ENCODE results near the gene TARS2.
A peak's percentile ranks its signal among the peaks of the same experiment; 100 is the strongest.

TARS2 gene

DNA sequence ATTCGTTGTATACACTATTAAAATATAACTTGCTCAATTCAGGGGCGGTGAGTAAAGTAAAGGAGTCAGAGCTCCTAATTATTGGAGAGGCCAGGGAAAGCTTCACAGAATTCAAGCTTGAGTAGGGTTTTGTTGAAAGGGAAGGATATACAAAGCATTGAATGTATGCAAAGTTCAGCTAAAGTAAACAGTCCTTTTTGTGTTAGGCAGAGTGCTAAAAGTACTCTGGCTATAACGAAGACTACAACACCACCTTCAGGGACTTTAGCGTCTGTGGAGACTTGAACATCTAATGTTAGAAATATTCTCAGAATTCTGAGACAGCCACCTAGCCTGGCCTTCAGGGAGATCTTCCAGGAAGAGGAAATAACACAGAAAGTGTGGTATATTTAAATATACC, 29.4 kb downstream of the TARS2 start:
- peak overlapping the region in 1 of 2 donors; percentile 74 for H3K27ac ChIP-seq
- H3K27me3 ChIP-seq = no peaks in the 10 kb centered on the region
- intact Hi-C loops (cut with DNase I; ENCODE audit: low total_unique reads) = no loop called here
- peaks cover 5 to 19% (median 10%) of the 10 kb centered on the region in 4 donors for H3K4me1 ChIP-seq
- H3K4me3 ChIP-seq = peak overlapping the region in 1 of 2 donors; percentile 61
- DNase-seq = no peak
- no peaks in the 10 kb centered on the region for H3K9me3 ChIP-seq
- TF ChIP-seq, protein P1, sequence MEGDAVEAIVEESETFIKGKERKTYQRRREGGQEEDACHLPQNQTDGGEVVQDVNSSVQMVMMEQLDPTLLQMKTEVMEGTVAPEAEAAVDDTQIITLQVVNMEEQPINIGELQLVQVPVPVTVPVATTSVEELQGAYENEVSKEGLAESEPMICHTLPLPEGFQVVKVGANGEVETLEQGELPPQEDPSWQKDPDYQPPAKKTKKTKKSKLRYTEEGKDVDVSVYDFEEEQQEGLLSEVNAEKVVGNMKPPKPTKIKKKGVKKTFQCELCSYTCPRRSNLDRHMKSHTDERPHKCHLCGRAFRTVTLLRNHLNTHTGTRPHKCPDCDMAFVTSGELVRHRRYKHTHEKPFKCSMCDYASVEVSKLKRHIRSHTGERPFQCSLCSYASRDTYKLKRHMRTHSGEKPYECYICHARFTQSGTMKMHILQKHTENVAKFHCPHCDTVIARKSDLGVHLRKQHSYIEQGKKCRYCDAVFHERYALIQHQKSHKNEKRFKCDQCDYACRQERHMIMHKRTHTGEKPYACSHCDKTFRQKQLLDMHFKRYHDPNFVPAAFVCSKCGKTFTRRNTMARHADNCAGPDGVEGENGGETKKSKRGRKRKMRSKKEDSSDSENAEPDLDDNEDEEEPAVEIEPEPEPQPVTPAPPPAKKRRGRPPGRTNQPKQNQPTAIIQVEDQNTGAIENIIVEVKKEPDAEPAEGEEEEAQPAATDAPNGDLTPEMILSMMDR (IDR thresholded peaks at IDR 0.05) = no peak
- H3K36me3 ChIP-seq = peaks cover 0 to 12% (median 8%) of the 10 kb centered on the region in 3 donors

DNA sequence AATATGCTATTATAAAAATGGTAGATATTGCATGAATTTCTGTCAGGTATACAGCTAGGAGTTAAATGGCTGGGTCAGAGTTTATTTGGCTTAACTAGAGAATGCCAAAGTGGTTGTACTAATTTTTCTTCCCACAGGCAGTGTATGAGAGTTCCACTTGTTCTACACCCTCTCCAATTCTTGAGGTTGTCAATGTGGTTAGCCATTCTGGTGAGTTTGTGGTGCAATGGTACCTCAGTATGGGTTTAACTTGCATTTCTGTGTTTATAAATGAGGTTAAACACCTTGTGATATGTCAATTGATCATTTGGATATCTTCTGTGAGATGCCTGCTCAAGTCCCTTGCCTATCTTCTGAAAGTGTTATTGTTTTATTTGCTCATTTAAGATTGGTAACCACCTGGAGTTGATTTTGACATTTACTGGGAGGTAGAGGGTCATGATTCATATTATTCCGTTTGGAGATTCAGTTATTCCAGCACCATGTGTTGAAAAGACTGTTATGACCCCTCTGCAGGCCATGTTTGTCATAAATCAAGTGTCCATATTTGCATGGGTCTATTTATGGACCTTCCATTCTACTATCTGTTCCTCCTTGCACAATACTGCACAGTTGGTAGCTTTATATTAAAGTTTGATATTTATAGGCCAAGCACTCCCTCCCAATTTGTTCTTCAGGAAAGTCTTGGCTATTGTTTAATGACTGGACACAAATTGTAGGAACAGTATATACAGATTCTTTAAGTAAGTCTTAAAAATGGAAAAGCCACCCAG, 34.2 kb downstream of the TARS2 start:
- Histone ChIP-seq H3K9me3 (no peaks in the 10 kb centered on the region), H3K4me3 (no peak overlapping the region), H3K27me3 (no peaks in the 10 kb centered on the region), H3K36me3 (no peaks in the 10 kb centered on the region), H3K4me1 (peaks cover 0 to 5% (median 2%) of the 10 kb centered on the region in 4 donors), H3K27ac (no peak overlapping the region)
- intact Hi-C loops (cut with DNase I; ENCODE audit: low total_unique reads) = no loop called here
- DNase-seq = no peak
- TF ChIP-seq, protein P1 (IDR thresholded peaks at IDR 0.05) = no peak

DNA sequence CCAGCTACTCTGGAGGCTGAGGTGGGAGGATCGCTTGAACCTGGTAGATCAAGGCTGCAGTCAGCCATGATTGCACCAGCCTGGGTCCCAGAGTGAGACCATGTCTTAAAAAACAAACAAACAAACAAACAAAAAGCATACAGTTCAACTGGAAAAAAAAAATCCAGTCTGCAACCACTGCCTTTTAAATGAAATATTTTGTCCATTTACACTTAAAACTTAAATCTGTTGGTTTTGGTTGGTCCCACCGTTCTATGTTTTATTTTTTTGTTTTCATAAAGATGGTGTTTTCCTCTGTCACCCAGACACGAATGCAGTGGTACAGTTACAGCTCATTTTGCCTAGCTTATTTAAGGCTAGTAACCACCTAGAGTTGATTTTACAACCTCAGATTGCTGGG, 38.1 kb downstream of the TARS2 start:
- TF ChIP-seq, protein P1 (IDR thresholded peaks at IDR 0.05) = no peak
- H3K9me3 ChIP-seq = no peaks in the 10 kb centered on the region
- no peak overlapping the region for H3K27ac ChIP-seq
- intact Hi-C loops (cut with DNase I; ENCODE audit: low total_unique reads) = no loop called here
- H3K36me3 ChIP-seq = no peaks in the 10 kb centered on the region
- H3K27me3 ChIP-seq = no peaks in the 10 kb centered on the region
- DNase-seq = no peak
- peaks cover 0 to 5% (median 0%) of the 10 kb centered on the region in 4 donors for H3K4me1 ChIP-seq
- no peak overlapping the region for H3K4me3 ChIP-seq

DNA sequence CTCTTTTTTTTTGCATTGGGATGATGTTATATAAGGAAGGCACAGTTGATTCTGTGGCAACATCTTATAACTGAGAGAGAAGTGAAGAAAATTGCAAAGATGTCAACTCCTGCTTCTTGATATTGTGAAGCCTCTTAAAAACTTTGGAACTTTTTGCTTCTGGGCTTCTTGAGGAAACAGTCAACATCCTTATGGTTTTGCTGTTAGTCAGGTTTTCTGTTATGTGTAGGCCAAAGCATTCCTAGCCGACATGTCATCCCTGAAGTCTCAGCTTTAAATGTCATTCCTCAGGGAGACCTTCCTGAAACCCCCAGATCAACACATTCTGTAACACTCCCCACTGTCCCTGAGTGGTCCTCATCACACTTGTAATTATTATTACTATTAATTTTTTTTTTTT, 41.0 kb downstream of the TARS2 start:
- DNase-seq = no peak
- H3K4me1 ChIP-seq = peaks cover 0 to 18% (median 15%) of the 10 kb centered on the region in 4 donors
- H3K36me3 ChIP-seq = no peaks in the 10 kb centered on the region
- no peaks in the 10 kb centered on the region for H3K27me3 ChIP-seq
- no peak overlapping the region for H3K27ac ChIP-seq
- H3K9me3 ChIP-seq = no peaks in the 10 kb centered on the region
- intact Hi-C loops (cut with DNase I; ENCODE audit: low total_unique reads) = no loop called here
- TF ChIP-seq, protein P1 (IDR thresholded peaks at IDR 0.05) = no peak
- no peak overlapping the region for H3K4me3 ChIP-seq

DNA sequence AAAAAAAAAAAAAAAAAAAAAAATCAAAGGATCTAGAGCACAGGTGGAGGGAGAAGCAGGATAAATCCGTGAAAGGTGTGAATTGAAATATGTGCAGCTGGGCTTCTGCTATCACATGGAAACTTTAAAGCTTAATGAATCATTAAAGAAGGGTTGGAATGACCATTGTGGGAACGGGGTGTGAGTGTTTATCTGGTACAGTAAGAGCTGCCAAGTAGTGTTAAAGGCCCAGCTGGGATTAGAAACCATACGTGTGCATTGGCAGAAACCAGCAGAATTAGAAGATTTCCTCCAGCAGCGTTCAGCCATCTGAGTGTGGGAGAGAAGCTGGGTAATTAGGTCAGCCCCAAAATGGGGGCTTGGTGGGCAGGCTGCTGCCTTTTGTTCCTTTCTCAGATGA, 41.8 kb downstream of the TARS2 start:
- H3K9me3 ChIP-seq = no peaks in the 10 kb centered on the region
- TF ChIP-seq, protein P1 (IDR thresholded peaks at IDR 0.05) = no peak
- H3K36me3 ChIP-seq = no peaks in the 10 kb centered on the region
- H3K4me3 ChIP-seq = no peak overlapping the region
- H3K27me3 ChIP-seq = no peaks in the 10 kb centered on the region
- no peak for DNase-seq
- peaks cover 0 to 26% (median 17%) of the 10 kb centered on the region in 4 donors for H3K4me1 ChIP-seq
- intact Hi-C loops (cut with DNase I; ENCODE audit: low total_unique reads) = no loop called here
- H3K27ac ChIP-seq = no peak overlapping the region
